HCT116 (cell line): ENCODE measurements around the gene ENTPD6. TPM values are rescaled to one million over a fixed set of nuclear protein-coding genes. Genes with fewer than 3 reads are reported as not detected.

Source experiments
- ATAC-seq: fragments of 200-7000 bp; cut with Tn5 transposase; 2 replicates; pipeline ENCODE4 v1.9.1; 2020; ENCODE audit warnings: mild to moderate bottlenecking, moderate library complexity
- BruUV-seq: library from RNA; stranded (reverse); fragments of 400-500 nt; replicated peaks from 2 replicates; lab custom pipeline; 2021; lab: Mats Ljungman, UMichigan
- CTCF ChIA-PET: fragments of 300-600 bp; sonication (Branson Sonifier 250); formaldehyde crosslinking; loops from one replicate; lab custom pipeline; 2021; ENCODE audit warnings: antibody characterized with exemption; lab: Charles Lee
- POLR2A ChIA-PET: fragments of 300-600, 350-600 bp; sonication (Branson Sonifier 250); formaldehyde crosslinking; loops from one replicate; lab custom pipeline; 2021; ENCODE audit warnings: antibody characterized with exemption; lab: Charles Lee
- RAD21 ChIA-PET, 2 experiments: fragments of 300-600 bp; sonication (Branson Sonifier 250); formaldehyde crosslinking; loops; one replicate each; lab custom pipeline; 2023; ENCODE audit warnings: low total read pairs in 2 of 2; ENCODE audit not compliant: uncharacterized antibody in 2 of 2, unreplicated experiment in 2 of 2, low non-redundant PET in 1 of 2; lab: Charles Lee
- DNase-seq: peaks from one replicate; pipeline ENCODE4 v3.0.0-alpha.2; 2010; ENCODE audit warnings: low read depth, low spot score
- H2AFZ ChIP-seq: fragments of 200-600 bp; shearing (Covaris generic), sonication (generic); 2 replicates; pipeline ENCODE4 v1.6.1; 2017; ENCODE audit warnings: low read depth, mixed run types, mixed read lengths, antibody characterized with exemption, low read length; ENCODE audit not compliant: poor library complexity, severe bottlenecking
- H3K27ac ChIP-seq: 2 replicates; pipeline ENCODE4 v1.5.1; 2012; ENCODE audit warnings: low read depth, low read length
- H3K27me3 ChIP-seq: fragments of 200-600 bp; sonication (generic); 2 replicates; pipeline ENCODE4 v1.6.1; 2016; ENCODE audit warnings: mixed run types, low read length, mixed read lengths; ENCODE audit not compliant: insufficient read depth
- H3K36me3 ChIP-seq, 2 experiments: fragments of 200-500 bp in 1 of 2; fragments of 200-600 bp in 1 of 2; sonication (Bioruptor generic) in 1 of 2; sonication (generic) in 1 of 2; 2 replicates each; pipeline versions ENCODE4 v1.5.1 to v1.6.1; 2014 to 2016; ENCODE audit warnings: low read length in 2 of 2, inconsistent platforms in 1 of 2, mixed read lengths in 1 of 2, mixed run types in 1 of 2; ENCODE audit not compliant: insufficient read depth in 2 of 2, control insufficient read depth in 1 of 2
- H3K4me1 ChIP-seq, 2 experiments: fragments of 200-600 bp in 1 of 2; sonication (generic) in 1 of 2; 2 replicates each; pipeline versions ENCODE4 v1.5.1 to v1.6.1; 2012 to 2017; ENCODE audit warnings: low read length in 2 of 2, inconsistent platforms in 1 of 2, mild to moderate bottlenecking in 1 of 2, mixed read lengths in 1 of 2, mixed run types in 1 of 2, moderate library complexity in 1 of 2; ENCODE audit not compliant: insufficient read depth in 2 of 2, control insufficient read depth in 1 of 2
- H3K4me2 ChIP-seq: fragments of 200-600 bp; sonication (generic); 2 replicates; pipeline ENCODE4 v1.6.1; 2017; ENCODE audit warnings: mixed run types, low read length, mixed read lengths
- H3K4me3 ChIP-seq, 2 experiments: fragments of 200-600 bp in 1 of 2; sonication (generic) in 1 of 2; replicated peaks in 1 of 2; 2 replicates each; pipeline ENCODE4 v1.5.1; 2011 to 2016; ENCODE audit warnings: low read length in 2 of 2, control low read depth in 1 of 2, low read depth in 1 of 2, mild to moderate bottlenecking in 1 of 2, mixed read lengths in 1 of 2, mixed run types in 1 of 2
- H3K79me2 ChIP-seq: fragments of 200-600 bp; sonication (generic); 2 replicates; pipeline ENCODE4 v1.6.1; 2017; ENCODE audit warnings: mild to moderate bottlenecking, mixed run types, low read length, moderate library complexity, mixed read lengths; ENCODE audit not compliant: insufficient read depth
- H3K9ac ChIP-seq: fragments of 200-600 bp; sonication (generic); 2 replicates; pipeline ENCODE4 v1.6.1; 2016; ENCODE audit warnings: low read length, mixed read lengths
- H3K9me2 ChIP-seq: fragments of 200-600 bp; sonication (generic), shearing (Covaris generic); 2 replicates; pipeline ENCODE4 v1.6.1; 2017; ENCODE audit warnings: mixed run types, mild to moderate bottlenecking, moderate library complexity; ENCODE audit not compliant: insufficient read depth
- H3K9me3 ChIP-seq, 2 experiments: fragments of 200-500 bp in 1 of 2; fragments of 200-600 bp in 1 of 2; sonication (Bioruptor generic) in 1 of 2; sonication (generic) in 1 of 2; 2 replicates each; pipeline ENCODE4 v1.6.1; 2014 to 2017; ENCODE audit warnings: low read length in 2 of 2, mixed read lengths in 2 of 2, inconsistent platforms in 1 of 2, low read depth in 1 of 2, mild to moderate bottlenecking in 1 of 2, mixed run types in 1 of 2, moderate library complexity in 1 of 2; ENCODE audit not compliant: control insufficient read depth in 1 of 2, insufficient read depth in 1 of 2
- H4K20me1 ChIP-seq: fragments of 200-600 bp; sonication (generic), shearing (Covaris generic); 2 replicates; pipeline ENCODE4 v1.6.1; 2017; ENCODE audit warnings: mixed run types, mild to moderate bottlenecking, moderate library complexity; ENCODE audit not compliant: insufficient read depth
- CEBPB ChIP-seq: IDR thresholded peaks from 2 replicates; pipeline ENCODE4 v1.6.1; 2012; ENCODE audit warnings: low read depth
- EGR1 ChIP-seq: IDR thresholded peaks from 2 replicates; pipeline ENCODE4 v1.6.1; 2012; ENCODE audit warnings: low read depth
- ELF1 ChIP-seq: IDR thresholded peaks from 2 replicates; pipeline ENCODE4 v1.6.1; 2012; ENCODE audit warnings: low read depth, borderline replicate concordance
- EZH2 ChIP-seq: fragments of 200-600 bp; sonication (generic); IDR thresholded peaks from 2 replicates; pipeline ENCODE4 v1.6.1; 2017; ENCODE audit warnings: antibody characterized with exemption, mixed run types
- EZH2phosphoT487 ChIP-seq: fragments of 200-600 bp; IDR thresholded peaks from 2 replicates; pipeline ENCODE4 v1.6.1; 2018; ENCODE audit warnings: antibody characterized with exemption, borderline replicate concordance
- FOSL1 ChIP-seq: IDR thresholded peaks from 2 replicates; pipeline ENCODE4 v1.6.1; 2012; ENCODE audit warnings: low read depth
- SIN3A ChIP-seq: IDR thresholded peaks from 2 replicates; pipeline ENCODE4 v1.6.1; 2012; ENCODE audit warnings: low read depth
- SP1 ChIP-seq: IDR thresholded peaks from 2 replicates; pipeline ENCODE4 v1.6.1; 2012; ENCODE audit warnings: low read depth
- SRF ChIP-seq: IDR thresholded peaks from 2 replicates; pipeline ENCODE4 v1.6.1; 2012; ENCODE audit warnings: low read depth
- TCF7L2 ChIP-seq: IDR thresholded peaks from 2 replicates; pipeline ENCODE4 v1.7.0; 2011; ENCODE audit warnings: borderline replicate concordance, inconsistent platforms; ENCODE audit not compliant: insufficient read depth, insufficient read length; ENCODE audit errors: extremely low read depth
- ZFX ChIP-seq: fragments of 450-650 bp; IDR thresholded peaks from 2 replicates; pipeline ENCODE4 v1.6.1; 2017
- ZNF274 ChIP-seq: fragments of 200-500 bp; sonication (Bioruptor generic); IDR thresholded peaks from 2 replicates; pipeline ENCODE4 v1.6.1; 2014; ENCODE audit warnings: mild to moderate bottlenecking, low read depth, low read length, inconsistent platforms
- intact Hi-C: fragments of 100-400 bp; cut with micrococcal nuclease; formaldehyde crosslinking; loops from 2 replicates; pipeline ENCODE4 v1.10.0; 2022
- total RNA-seq: library from RNA; stranded (reverse); gene quantifications from one replicate; pipeline ENCODE4 v1.2.1, GENCODE V29; 2021; ENCODE audit not compliant: unreplicated experiment
- TF ChIP-seq, protein P1 (sequence below): IDR thresholded peaks from 2 replicates; pipeline ENCODE4 v1.6.1; 2012
- TF ChIP-seq, protein P2 (sequence below): IDR thresholded peaks from 2 replicates; pipeline ENCODE4 v1.6.1; 2012; ENCODE audit warnings: low read depth
- TF ChIP-seq, protein P3 (sequence below), 3 experiments: fragments of 200-600 bp in 1 of 3; sonication (generic) in 1 of 3; IDR thresholded peaks in 2 of 3; conservative IDR thresholded peaks in 1 of 3; 2 replicates each; pipeline ENCODE4 v1.5.1; 2012 to 2017; ENCODE audit warnings: low read depth in 2 of 3, low read length in 2 of 3, antibody characterized with exemption in 1 of 3, borderline replicate concordance in 1 of 3, control low read depth in 1 of 3, mild to moderate bottlenecking in 1 of 3, mixed read lengths in 1 of 3, mixed run types in 1 of 3, moderate library complexity in 1 of 3; ENCODE audit not compliant: insufficient read depth in 1 of 3
- TF ChIP-seq, protein P4 (sequence below): IDR thresholded peaks from 2 replicates; pipeline ENCODE4 v1.6.1; 2012
- TF ChIP-seq, protein P5 (sequence below): IDR thresholded peaks from 2 replicates; pipeline ENCODE4 v1.6.1; 2011; ENCODE audit warnings: mild to moderate bottlenecking, low read length, moderate library complexity; ENCODE audit not compliant: insufficient replicate concordance; ENCODE audit errors: extremely low read depth

ENTPD6 gene
- total RNA-seq, 1 experiment from 2014 or later = 89.2 TPM

DNA sequence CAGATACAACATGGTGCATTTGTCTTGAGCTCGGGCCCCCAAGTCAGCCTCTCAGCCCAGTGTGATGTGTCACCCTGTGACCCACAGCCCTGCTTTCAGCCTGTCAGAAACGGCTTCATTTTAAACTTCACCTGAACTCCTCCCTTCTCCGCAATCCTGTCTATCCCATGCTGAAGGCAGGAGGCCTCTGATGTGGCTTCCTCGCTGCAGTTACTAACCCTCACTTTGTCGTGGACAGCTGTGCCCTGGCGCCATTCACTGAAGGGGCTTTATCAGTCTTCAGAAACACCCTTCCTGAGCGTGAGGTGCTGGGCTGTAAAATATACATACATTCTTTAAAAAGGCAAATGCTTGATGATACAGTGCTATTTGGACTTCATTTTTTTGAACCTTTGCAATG, 7.9 kb upstream of the ENTPD6 start (continued):
- TF ChIP-seq, protein P1, sequence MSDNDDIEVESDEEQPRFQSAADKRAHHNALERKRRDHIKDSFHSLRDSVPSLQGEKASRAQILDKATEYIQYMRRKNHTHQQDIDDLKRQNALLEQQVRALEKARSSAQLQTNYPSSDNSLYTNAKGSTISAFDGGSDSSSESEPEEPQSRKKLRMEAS = no peak

DNA sequence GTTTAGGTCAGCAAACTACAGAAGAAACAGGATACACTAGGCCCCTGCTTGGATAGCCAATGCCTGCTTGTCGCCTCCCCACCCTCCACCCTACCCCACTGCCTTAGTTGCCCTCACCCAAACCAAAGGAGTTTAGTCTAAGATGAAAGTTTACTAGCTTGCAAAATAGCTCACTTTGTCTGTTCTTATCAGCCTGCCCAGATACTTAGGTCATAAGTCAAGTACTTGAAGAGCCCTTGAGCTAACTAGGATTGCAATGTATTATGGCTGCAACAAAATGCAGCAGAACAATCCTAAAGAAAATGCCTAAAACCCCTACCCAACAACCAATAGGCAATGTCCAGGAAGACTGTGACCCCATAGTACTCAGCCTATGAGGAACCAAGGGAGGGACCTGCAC, 7.3 kb upstream of the ENTPD6 start:
- CTCF ChIA-PET = no interaction called here
- Histone ChIP-seq H3K27me3 (no peaks in the 10 kb centered on the region), H3K36me3 (no peaks in the 10 kb centered on the region), H4K20me1 (no peaks in the 10 kb centered on the region), H3K9me2 (no peaks in the 10 kb centered on the region), H3K4me2 (no peak overlapping the region), H3K4me3 (no peak overlapping the region), H3K9me3 (no peaks in the 10 kb centered on the region), H2AFZ (no peak overlapping the region), H3K4me1 (no peaks in the 10 kb centered on the region), H3K9ac (no peak overlapping the region), H3K27ac (no peak overlapping the region), H3K79me2 (no peaks in the 10 kb centered on the region)
- intact Hi-C loops = no loop called here
- ATAC-seq = no peak
- TF ChIP-seq SIN3A (no peak), EZH2 (no peak), SRF (no peak), ELF1 (no peak), SP1 (no peak), TCF7L2 (no peak), CEBPB (no peak), ZFX (no peak), EZH2phosphoT487 (no peak), FOSL1 (no peak), ZNF274 (no peak), EGR1 (no peak)
- TF ChIP-seq, protein P1 = no peak
- TF ChIP-seq, protein P2, sequence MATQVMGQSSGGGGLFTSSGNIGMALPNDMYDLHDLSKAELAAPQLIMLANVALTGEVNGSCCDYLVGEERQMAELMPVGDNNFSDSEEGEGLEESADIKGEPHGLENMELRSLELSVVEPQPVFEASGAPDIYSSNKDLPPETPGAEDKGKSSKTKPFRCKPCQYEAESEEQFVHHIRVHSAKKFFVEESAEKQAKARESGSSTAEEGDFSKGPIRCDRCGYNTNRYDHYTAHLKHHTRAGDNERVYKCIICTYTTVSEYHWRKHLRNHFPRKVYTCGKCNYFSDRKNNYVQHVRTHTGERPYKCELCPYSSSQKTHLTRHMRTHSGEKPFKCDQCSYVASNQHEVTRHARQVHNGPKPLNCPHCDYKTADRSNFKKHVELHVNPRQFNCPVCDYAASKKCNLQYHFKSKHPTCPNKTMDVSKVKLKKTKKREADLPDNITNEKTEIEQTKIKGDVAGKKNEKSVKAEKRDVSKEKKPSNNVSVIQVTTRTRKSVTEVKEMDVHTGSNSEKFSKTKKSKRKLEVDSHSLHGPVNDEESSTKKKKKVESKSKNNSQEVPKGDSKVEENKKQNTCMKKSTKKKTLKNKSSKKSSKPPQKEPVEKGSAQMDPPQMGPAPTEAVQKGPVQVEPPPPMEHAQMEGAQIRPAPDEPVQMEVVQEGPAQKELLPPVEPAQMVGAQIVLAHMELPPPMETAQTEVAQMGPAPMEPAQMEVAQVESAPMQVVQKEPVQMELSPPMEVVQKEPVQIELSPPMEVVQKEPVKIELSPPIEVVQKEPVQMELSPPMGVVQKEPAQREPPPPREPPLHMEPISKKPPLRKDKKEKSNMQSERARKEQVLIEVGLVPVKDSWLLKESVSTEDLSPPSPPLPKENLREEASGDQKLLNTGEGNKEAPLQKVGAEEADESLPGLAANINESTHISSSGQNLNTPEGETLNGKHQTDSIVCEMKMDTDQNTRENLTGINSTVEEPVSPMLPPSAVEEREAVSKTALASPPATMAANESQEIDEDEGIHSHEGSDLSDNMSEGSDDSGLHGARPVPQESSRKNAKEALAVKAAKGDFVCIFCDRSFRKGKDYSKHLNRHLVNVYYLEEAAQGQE = no peak
- TF ChIP-seq, protein P3, sequence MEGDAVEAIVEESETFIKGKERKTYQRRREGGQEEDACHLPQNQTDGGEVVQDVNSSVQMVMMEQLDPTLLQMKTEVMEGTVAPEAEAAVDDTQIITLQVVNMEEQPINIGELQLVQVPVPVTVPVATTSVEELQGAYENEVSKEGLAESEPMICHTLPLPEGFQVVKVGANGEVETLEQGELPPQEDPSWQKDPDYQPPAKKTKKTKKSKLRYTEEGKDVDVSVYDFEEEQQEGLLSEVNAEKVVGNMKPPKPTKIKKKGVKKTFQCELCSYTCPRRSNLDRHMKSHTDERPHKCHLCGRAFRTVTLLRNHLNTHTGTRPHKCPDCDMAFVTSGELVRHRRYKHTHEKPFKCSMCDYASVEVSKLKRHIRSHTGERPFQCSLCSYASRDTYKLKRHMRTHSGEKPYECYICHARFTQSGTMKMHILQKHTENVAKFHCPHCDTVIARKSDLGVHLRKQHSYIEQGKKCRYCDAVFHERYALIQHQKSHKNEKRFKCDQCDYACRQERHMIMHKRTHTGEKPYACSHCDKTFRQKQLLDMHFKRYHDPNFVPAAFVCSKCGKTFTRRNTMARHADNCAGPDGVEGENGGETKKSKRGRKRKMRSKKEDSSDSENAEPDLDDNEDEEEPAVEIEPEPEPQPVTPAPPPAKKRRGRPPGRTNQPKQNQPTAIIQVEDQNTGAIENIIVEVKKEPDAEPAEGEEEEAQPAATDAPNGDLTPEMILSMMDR (IDR thresholded peaks at IDR 0.05 in 2 of 3, conservative IDR thresholded peaks at IDR 0.05 in 1 of 3; ENCODE audit: borderline replicate concordance in 1 of 3, insufficient read depth in 1 of 3, low read depth in 2 of 3, low read length in 2 of 3) = no peak
- TF ChIP-seq, protein P4, sequence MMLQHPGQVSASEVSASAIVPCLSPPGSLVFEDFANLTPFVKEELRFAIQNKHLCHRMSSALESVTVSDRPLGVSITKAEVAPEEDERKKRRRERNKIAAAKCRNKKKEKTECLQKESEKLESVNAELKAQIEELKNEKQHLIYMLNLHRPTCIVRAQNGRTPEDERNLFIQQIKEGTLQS = no peak
- TF ChIP-seq, protein P5, sequence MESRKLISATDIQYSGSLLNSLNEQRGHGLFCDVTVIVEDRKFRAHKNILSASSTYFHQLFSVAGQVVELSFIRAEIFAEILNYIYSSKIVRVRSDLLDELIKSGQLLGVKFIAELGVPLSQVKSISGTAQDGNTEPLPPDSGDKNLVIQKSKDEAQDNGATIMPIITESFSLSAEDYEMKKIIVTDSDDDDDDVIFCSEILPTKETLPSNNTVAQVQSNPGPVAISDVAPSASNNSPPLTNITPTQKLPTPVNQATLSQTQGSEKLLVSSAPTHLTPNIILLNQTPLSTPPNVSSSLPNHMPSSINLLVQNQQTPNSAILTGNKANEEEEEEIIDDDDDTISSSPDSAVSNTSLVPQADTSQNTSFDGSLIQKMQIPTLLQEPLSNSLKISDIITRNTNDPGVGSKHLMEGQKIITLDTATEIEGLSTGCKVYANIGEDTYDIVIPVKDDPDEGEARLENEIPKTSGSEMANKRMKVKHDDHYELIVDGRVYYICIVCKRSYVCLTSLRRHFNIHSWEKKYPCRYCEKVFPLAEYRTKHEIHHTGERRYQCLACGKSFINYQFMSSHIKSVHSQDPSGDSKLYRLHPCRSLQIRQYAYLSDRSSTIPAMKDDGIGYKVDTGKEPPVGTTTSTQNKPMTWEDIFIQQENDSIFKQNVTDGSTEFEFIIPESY = no peak
- no TSS peak for BruUV-seq
- DNase-seq = no peak
- POLR2A ChIA-PET = no interaction called here
- RAD21 ChIA-PET = no interaction called here
